ENCODE data around the gene ACSL6. TPM values are rescaled to one million over a fixed set of nuclear protein-coding genes. Genes with fewer than 3 reads are reported as not detected.

Gene ACSL6
- total and polyA plus RNA-seq, 10 of the 15 experiments (the other 5 are each of a cell fraction or from before 2014, with no cell fraction given), result 0.06 to 0.53 TPM; not detected in 8

DNA sequence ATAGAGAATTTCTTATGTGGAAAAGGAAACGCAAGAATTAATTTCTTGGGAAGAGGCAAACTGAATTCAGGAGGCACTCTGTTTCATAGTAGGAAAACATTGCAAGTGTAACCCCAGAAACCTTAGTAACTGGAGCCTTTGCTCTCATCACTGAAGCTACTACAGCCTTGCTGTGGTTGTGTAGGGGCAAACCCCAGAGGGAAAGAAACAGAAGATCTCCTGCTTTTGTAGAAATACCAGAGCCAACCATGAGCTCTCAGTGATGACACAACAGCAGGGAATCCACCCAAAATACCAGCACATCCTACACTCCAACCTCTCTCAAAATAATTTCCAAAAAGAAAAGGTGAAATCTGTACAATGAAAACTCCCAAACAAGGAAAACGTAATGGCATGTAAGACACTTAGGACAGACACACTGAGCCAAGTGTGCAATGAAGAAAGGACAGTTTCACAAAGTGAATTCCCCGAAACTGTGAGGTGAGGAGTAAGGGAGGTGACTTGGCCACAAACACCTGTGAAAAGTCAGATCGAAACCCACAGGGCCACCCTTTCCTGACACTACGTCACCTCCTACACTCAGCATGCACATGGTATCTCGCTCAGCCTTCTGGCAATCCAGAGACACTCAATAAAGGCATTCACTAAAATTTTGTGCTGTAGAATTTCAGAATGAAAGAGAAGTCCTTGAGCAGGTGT, 8.5 kb upstream of the ACSL6 start (continued):
- no peak for TF ChIP-seq ZNF622 (IDR thresholded peaks at IDR 0.05)
- no peak for TF ChIP-seq YBX1 (IDR thresholded peaks at IDR 0.05)
- TF ChIP-seq, protein P1, sequence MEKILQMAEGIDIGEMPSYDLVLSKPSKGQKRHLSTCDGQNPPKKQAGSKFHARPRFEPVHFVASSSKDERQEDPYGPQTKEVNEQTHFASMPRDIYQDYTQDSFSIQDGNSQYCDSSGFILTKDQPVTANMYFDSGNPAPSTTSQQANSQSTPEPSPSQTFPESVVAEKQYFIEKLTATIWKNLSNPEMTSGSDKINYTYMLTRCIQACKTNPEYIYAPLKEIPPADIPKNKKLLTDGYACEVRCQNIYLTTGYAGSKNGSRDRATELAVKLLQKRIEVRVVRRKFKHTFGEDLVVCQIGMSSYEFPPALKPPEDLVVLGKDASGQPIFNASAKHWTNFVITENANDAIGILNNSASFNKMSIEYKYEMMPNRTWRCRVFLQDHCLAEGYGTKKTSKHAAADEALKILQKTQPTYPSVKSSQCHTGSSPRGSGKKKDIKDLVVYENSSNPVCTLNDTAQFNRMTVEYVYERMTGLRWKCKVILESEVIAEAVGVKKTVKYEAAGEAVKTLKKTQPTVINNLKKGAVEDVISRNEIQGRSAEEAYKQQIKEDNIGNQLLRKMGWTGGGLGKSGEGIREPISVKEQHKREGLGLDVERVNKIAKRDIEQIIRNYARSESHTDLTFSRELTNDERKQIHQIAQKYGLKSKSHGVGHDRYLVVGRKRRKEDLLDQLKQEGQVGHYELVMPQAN (conservative IDR thresholded peaks at IDR 0.05), result no peak
- TF ChIP-seq, protein P2, sequence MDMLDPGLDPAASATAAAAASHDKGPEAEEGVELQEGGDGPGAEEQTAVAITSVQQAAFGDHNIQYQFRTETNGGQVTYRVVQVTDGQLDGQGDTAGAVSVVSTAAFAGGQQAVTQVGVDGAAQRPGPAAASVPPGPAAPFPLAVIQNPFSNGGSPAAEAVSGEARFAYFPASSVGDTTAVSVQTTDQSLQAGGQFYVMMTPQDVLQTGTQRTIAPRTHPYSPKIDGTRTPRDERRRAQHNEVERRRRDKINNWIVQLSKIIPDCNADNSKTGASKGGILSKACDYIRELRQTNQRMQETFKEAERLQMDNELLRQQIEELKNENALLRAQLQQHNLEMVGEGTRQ (IDR thresholded peaks at IDR 0.05; ENCODE audit: borderline replicate concordance, low read depth, low read length), result no peak
- peak; percentile 98; the same call in 1 of the 2 replicates for TF ChIP-seq ZBED1 (IDR thresholded peaks at IDR 0.05; ENCODE audit: borderline replicate concordance)
- no peak for TF ChIP-seq ZNF274 (IDR thresholded peaks at IDR 0.05; ENCODE audit: insufficient read depth, insufficient read length)
- TF ChIP-seq, protein P3, sequence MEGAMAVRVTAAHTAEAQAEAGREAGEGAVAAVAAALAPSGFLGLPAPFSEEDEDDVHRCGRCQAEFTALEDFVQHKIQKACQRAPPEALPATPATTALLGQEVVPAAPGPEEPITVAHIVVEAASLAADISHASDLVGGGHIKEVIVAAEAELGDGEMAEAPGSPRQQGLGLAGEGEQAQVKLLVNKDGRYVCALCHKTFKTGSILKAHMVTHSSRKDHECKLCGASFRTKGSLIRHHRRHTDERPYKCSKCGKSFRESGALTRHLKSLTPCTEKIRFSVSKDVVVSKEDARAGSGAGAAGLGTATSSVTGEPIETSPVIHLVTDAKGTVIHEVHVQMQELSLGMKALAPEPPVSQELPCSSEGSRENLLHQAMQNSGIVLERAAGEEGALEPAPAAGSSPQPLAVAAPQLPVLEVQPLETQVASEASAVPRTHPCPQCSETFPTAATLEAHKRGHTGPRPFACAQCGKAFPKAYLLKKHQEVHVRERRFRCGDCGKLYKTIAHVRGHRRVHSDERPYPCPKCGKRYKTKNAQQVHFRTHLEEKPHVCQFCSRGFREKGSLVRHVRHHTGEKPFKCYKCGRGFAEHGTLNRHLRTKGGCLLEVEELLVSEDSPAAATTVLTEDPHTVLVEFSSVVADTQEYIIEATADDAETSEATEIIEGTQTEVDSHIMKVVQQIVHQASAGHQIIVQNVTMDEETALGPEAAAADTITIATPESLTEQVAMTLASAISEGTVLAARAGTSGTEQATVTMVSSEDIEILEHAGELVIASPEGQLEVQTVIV (IDR thresholded peaks at IDR 0.05; ENCODE audit: borderline replicate concordance, partially characterized antibody), result no peak
- peak; percentile 97 for TF ChIP-seq CBFB (IDR thresholded peaks at IDR 0.05; ENCODE audit: low read depth)
- TF ChIP-seq SREBF2 (IDR thresholded peaks at IDR 0.05; ENCODE audit: low read length), result no peak
- TF ChIP-seq, protein P4, sequence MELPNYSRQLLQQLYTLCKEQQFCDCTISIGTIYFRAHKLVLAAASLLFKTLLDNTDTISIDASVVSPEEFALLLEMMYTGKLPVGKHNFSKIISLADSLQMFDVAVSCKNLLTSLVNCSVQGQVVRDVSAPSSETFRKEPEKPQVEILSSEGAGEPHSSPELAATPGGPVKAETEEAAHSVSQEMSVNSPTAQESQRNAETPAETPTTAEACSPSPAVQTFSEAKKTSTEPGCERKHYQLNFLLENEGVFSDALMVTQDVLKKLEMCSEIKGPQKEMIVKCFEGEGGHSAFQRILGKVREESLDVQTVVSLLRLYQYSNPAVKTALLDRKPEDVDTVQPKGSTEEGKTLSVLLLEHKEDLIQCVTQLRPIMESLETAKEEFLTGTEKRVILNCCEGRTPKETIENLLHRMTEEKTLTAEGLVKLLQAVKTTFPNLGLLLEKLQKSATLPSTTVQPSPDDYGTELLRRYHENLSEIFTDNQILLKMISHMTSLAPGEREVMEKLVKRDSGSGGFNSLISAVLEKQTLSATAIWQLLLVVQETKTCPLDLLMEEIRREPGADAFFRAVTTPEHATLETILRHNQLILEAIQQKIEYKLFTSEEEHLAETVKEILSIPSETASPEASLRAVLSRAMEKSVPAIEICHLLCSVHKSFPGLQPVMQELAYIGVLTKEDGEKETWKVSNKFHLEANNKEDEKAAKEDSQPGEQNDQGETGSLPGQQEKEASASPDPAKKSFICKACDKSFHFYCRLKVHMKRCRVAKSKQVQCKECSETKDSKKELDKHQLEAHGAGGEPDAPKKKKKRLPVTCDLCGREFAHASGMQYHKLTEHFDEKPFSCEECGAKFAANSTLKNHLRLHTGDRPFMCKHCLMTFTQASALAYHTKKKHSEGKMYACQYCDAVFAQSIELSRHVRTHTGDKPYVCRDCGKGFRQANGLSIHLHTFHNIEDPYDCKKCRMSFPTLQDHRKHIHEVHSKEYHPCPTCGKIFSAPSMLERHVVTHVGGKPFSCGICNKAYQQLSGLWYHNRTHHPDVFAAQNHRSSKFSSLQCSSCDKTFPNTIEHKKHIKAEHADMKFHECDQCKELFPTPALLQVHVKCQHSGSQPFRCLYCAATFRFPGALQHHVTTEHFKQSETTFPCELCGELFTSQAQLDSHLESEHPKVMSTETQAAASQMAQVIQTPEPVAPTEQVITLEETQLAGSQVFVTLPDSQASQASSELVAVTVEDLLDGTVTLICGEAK (IDR thresholded peaks at IDR 0.05; ENCODE audit: borderline replicate concordance), result no peak
- TF ChIP-seq IRF5 (IDR thresholded peaks at IDR 0.05; ENCODE audit: borderline replicate concordance), result no peak
- 0 out of 2 replicates have a peak, but pooled peaks have one; percentile 54 for TF ChIP-seq BMI1 (IDR thresholded peaks at IDR 0.05; ENCODE audit: borderline replicate concordance)
- no peak for TF ChIP-seq LARP7 (IDR thresholded peaks at IDR 0.05)
- TF ChIP-seq TAF1 (IDR thresholded peaks at IDR 0.05; ENCODE audit: borderline replicate concordance, low read depth, low read length), result 0 out of 2 replicates have a peak, but pooled peaks have one; percentile 22
- peak; percentile 82 to 88 for TF ChIP-seq BHLHE40 (IDR thresholded peaks at IDR 0.05; ENCODE audit: borderline replicate concordance in 1 of 2, low read depth in 2 of 2, low read length in 1 of 2)
- TF ChIP-seq NR2F1 (conservative IDR thresholded peaks at IDR 0.05), result peak; percentile 92
- TF ChIP-seq IKZF2 (IDR thresholded peaks at IDR 0.05), result peak; percentile 96
- peak; percentile 98 for TF ChIP-seq JUNB (IDR thresholded peaks at IDR 0.05)
